NCI-H69 (cell line): ENCODE data around the gene TJAP1.
"Not testable (repeated sequence)": the region's sequence is repeated elsewhere in the genome, so short reads cannot be mapped to it uniquely, and the experiment has no call there.

Source experiments
- DNase-seq: peaks from one replicate; lab custom pipeline; 2025; lab: John Stamatoyannopoulos, UW

Gene TJAP1

GRCh38 chr6:43454290-43454695 lies 23.1 kb upstream of the TJAP1 start:
- peak; percentile 83 for DNase-seq

DNA sequence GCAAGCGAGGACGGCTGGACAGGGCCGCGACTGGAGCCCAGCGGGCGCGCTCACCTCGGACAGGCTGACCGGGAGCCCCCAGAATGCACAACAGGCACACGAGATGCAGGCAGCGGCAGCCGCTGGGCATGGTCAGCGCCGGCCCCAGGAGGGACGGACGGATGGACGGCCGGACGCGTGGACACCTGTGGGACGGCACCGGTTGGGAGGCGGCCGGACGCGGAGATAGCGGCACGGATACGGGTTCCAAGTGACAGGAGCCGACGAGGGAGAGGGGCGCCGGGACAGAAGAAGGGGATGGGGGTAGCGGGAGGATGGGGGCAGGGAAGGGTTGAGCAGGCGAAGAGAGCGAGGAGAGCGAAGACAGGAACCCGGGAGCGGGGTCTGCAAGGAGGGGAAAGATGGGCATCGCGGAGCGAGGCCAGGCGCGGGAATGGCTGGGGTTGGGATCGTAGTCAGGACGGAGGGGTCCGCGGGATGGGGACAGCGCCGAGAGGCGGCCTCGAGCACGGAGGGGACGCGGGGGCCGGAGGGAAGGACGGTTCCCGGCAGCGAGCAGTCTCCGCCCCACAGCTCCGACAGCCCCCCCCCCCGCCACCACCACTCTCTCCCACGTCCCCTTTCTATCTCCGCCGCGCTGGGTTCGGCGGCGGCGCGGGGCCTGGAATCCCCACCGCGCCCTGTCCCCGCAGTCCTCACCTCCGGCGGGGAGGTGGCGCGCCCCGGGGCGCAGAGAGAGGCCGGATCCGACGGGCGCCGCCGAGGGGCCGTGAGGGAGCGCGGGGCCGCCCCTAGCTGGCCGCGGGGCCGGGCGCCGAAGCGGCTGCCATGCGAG lies 22.5 kb upstream of the TJAP1 start:
- DNase-seq, result peak; percentile 80

GRCh38 chr6:43455531-43456428 lies 21.6 kb upstream of the TJAP1 start, which contains the start of gene DLK2:
DLK2 (minus strand) TSS chr6:43455548; CDS start chr6:43454825, 723 bp downstream.
- DNase-seq, result peak; percentile 88

- DNase-seq, result peak; percentile 45
Observed at GRCh38 chr6:43457643-43458042, 19.7 kb upstream of the TJAP1 start.

GRCh38 chr6:43458154-43458553 lies 19.2 kb upstream of the TJAP1 start:
- DNase-seq, result not testable (repeated sequence)

DNA sequence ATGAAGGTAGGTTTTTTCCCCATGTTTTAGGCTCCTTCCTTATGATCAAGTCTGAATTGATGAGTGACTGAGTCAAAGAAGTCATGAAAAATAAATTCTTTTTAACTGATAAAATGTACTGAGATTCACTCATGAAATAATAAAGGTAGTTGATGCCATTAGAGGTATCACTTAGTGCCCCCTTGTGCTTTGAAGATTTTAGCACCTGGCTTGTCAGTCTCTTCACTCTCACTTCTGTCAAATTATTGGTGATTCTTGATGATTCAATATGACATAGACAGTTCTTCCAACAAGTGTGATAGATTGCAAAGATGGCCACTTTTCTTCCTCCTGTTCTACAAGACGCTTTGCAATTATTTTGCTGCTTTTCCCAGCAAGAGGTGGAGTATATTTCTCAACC lies 17.8 kb upstream of the TJAP1 start:
- no peak for DNase-seq

- DNase-seq, result no peak
Observed at GRCh38 chr6:43460032-43460431, 17.3 kb upstream of the TJAP1 start.

DNA sequence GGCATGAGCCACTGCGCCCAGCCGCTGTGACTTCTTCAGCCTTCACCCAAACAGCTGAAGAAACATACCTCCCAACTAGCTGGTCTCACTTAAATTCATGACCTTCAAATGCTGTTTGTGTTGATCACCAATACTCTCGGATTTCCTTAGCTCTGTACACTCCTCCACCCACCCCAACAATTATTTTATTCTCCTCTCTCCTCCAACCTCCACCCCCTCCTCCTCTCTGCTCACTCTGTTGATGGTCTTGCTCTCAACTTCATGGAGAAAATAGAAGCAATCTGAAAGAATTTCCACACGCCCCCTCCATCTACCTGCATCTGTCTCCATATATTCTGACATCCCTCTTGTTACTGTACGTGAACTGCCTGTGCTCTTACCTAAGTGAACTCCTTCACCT lies 15.4 kb upstream of the TJAP1 start:
- DNase-seq, result no peak

DNA sequence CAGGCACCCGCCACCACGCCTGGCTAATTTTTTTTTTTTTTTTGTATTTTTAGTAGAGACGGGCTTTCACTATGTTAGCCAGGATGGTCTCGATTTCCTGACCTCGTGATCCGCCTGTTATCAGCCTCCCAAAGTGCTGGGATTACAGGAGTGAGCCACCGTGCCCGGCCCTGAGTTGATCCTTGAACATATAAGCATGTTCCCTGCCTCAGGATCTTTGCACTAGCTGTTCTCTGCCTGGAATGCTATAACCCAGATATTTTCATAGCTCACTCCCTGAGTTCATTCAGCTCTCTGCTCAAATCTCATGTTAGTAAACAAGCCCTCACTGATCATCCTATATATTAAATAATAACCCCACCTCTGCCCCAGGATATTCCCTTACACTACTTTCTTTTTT lies 13.0 kb upstream of the TJAP1 start:
- no peak for DNase-seq

DNA sequence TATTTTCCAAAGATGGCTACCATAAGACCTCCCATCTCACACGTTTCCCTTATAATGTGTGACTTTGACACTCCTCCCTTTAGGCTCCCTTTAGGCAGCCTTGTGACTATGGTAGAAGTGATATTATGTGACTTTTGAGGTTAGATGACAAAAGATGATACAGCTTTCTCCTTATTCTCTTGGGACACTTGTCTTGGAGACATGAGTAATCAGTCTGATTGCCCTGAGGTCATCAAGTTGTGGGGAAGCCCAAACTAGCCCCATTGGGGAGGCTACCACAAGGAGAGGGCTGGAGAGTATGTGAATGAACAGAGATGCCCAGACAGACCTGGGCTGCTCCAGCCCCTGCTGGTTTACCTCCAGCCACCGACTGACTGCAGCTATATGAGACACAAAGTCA lies 11.4 kb upstream of the TJAP1 start:
- no peak for DNase-seq

GRCh38 chr6:43467265-43467664 lies 10.1 kb upstream of the TJAP1 start:
- not testable (repeated sequence) for DNase-seq

DNA sequence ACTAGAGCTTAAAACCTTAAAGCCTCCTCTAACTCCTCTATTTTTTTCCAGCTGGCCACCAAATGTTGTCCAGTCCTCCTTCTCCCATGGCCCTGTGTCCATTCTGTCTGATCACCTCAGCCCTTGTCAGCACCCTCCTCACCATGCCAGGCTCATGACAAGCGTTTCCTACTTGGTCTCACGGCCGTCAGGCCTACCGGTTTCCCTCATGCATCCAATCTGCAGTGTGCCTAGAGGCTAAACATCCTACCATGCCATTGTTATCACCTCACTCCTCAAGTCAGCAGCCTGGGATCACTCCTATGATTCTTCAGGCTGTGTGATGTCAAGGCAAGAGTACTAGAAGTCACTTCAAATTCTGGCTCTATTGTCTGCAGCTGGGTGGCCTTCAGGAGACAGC lies 9.6 kb upstream of the TJAP1 start:
- DNase-seq, result no peak

DNA sequence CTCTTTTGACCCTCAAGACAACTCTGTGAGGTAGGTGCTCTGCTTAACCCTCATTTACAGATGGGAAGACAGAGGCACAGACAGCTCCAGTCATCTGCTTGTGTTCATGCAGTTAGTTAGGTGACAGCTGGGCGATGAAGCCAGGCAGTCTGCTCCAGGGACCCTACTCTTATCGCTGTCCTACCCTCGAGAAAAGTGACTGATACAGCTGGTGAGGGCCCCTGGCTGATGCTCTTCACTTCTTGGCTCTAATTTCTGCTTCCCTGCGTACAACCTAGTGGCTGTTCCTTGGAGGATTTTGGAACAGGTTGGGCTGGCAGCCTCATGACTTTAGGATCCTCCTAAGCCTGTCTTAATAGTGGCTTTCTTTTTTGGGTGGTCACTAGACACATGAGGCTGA lies 9.1 kb upstream of the TJAP1 start:
- no peak for DNase-seq

DNA sequence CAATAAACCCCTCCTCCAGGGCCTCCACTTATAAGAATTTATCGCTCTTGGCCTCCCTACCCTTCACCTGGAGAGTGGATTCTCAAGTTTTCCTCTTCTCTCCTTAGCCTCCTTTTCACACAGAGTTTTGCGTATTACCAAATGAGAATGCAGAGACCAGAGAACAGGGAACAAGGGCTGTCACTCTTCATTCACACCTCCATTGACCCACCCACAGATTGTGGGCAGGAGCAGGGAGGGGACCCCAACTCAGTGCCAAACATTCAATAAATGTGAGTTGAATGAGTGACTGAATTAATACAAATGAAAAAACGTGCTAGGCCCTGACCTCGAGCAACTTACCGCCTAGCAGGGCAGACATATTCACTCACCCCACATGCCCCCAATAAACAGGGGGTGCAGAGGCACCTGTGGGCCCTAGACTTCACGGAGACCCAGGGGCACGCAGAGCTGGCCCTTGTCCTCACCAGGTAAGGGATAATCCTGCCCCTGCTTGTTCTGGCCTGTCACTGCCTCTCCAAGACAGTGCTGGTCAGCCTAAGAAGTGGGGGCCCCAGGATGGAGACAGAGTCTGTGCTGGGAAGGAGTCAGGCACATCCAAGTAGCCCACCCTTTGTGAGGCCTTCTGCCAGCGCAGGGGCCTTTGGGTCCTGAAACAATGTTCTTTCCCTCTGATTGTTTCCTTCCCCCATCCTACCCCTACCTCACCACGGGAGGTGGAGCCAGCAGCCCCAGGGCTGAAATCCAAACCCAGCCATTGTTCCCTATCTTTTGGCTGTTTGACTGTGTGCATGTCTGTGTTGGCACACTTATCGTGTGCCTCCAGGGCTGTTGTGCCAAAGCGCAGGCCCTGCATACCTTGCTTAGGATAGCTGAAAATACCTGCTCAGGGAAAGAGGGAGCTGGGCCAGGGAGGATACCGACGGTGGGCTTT lies 8.4 kb upstream of the TJAP1 start:
- DNase-seq, result peak; percentile 76

GRCh38 chr6:43469947-43470346 lies 7.4 kb upstream of the TJAP1 start:
- no peak for DNase-seq

DNA sequence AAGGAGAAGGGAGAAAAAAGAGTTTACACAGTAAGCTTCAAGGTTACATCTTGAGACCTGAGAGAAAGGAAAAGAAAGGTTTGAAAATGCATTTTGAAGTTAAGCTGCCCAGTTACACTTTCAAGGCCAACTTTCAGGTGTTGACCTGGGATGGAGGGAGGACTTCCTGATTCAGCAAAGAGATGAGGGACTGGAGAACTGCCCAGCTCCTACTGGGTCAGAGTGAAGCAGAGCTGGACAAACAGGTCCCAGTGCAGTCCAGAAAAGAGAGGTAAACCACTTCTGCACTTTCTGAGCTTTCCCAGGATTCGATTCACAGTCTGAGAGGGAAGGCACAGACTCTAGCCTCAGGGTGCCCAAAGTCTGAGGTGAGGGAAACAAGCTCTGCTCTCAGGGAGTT lies 6.0 kb upstream of the TJAP1 start:
- DNase-seq, result no peak

GRCh38 chr6:43472515-43472914 lies 4.9 kb upstream of the TJAP1 start:
- no peak for DNase-seq

DNA sequence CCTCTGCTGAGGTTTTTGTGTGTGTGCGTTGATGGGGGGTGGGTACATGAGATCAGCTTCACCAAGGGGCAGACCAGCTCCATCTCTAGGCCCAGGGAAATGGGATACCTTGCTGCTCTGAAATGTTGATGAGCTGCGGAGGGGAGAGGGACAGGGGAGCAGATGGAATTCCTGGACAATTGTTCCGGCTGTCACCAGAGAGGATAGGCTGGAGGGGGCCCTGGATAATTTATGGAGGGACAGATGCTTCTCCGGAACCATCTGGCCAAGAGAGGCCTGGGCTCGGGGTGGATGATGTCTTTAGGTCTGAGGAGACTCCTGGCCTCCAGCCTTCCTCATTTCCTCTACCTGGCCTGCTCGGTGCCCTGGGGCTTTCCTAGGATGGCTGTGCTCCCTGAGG lies 1.9 kb upstream of the TJAP1 start:
- peak; percentile 80 for DNase-seq

DNA sequence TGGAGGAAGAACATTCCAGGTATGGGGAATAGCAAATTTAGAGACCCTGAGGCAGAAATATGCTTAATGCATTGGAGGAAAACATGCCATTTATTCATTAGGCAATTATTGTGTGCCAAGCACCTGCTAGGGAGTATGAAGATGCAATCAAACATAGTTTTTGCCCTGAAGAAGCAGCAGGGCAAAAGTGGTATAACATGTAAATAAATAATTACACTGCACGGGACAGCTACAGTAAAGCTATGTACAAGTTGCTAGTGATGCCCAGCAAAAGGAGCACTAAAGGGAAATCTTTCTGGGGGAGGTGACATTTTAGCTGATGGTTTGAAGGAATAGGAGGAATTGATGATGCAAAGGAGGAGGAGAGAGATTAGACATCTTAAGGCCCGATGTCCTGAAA lies 624 bp upstream of the TJAP1 start:
- DNase-seq, result no peak

GRCh38 chr6:43478008-43478372 lies 620 bp downstream of the TJAP1 start:
- DNase-seq, result no peak

DNA sequence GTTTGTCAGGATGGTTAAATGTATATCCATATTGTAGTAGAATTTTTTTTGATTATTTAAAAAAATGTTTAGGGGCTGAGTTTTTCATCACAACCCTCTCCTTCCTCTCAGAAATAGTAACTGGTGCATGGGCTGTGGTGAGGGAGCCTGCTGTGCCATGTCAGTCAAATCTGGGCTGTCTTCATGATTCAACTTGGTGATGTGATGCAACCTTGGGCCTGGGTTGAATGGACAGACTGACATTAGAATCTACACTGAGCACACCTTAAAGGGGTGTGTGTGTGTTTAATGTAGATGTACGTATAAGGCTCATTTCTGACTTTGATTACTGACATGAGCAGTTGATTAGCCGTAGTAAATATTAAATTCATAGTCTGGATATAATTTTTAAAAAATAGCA lies 3.7 kb downstream of the TJAP1 start:
- DNase-seq, result no peak
